ENCODE data around the gene TMEM223.

Gene TMEM223

DNA sequence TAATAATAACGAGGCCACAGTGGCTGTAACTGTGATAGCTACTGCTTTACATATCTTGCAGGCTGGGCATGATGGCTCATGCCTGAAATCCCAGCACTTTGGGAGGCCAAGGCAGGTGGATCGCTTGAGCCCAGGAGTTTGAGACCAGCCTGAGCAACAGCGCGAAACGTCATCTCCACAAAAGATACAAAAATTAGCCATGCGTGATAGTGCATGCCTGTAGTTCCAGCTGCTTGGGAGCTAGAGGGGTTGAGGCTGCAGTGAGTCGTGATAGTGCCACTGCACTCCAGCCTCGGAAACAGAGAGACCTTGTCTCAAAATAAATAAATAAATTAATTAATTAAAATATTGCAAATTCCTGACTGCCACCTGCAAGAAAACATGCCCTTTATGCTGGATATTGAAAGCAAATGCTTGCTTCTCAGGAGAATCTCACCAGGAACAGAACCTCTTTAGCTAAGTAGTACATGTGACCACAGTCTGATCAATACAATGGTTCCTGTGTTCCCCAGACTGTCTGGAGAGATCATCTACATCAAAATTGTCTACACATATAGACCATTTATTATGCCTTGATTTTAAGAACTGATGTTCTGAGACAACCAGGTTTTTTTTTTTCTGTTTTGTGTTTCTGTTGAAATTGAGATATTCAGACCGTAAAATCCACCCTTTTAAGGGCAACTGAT, 44.2 kb downstream of the TMEM223 start:
- H3K4me3 ChIP-seq (ENCODE audit: low read depth, low read length) = no peak overlapping the region
- TF ChIP-seq, protein P1, sequence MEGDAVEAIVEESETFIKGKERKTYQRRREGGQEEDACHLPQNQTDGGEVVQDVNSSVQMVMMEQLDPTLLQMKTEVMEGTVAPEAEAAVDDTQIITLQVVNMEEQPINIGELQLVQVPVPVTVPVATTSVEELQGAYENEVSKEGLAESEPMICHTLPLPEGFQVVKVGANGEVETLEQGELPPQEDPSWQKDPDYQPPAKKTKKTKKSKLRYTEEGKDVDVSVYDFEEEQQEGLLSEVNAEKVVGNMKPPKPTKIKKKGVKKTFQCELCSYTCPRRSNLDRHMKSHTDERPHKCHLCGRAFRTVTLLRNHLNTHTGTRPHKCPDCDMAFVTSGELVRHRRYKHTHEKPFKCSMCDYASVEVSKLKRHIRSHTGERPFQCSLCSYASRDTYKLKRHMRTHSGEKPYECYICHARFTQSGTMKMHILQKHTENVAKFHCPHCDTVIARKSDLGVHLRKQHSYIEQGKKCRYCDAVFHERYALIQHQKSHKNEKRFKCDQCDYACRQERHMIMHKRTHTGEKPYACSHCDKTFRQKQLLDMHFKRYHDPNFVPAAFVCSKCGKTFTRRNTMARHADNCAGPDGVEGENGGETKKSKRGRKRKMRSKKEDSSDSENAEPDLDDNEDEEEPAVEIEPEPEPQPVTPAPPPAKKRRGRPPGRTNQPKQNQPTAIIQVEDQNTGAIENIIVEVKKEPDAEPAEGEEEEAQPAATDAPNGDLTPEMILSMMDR (IDR thresholded peaks at IDR 0.05; ENCODE audit: low read depth, low read length) = no peak
